HCT116 (cell line): Measurements from ENCODE around the gene IFI44. TPM values are rescaled to one million over a fixed set of nuclear protein-coding genes. Genes with fewer than 3 reads are reported as not detected.

Experiments used
- ATAC-seq: fragments of 200-7000 bp; cut with Tn5 transposase; 2 replicates; pipeline ENCODE4 v1.9.1; 2020; ENCODE audit warnings: mild to moderate bottlenecking, moderate library complexity
- BruUV-seq: library from RNA; stranded (reverse); fragments of 400-500 nt; replicated peaks from 2 replicates; lab custom pipeline; 2021; lab: Mats Ljungman, UMichigan
- CTCF ChIA-PET: fragments of 300-600 bp; sonication (Branson Sonifier 250); formaldehyde crosslinking; loops from one replicate; lab custom pipeline; 2021; ENCODE audit warnings: antibody characterized with exemption; lab: Charles Lee
- POLR2A ChIA-PET: fragments of 300-600, 350-600 bp; sonication (Branson Sonifier 250); formaldehyde crosslinking; loops from one replicate; lab custom pipeline; 2021; ENCODE audit warnings: antibody characterized with exemption; lab: Charles Lee
- RAD21 ChIA-PET, 2 experiments: fragments of 300-600 bp; sonication (Branson Sonifier 250); formaldehyde crosslinking; loops; one replicate each; lab custom pipeline; 2023; ENCODE audit warnings: low total read pairs in 2 of 2; ENCODE audit not compliant: uncharacterized antibody in 2 of 2, unreplicated experiment in 2 of 2, low non-redundant PET in 1 of 2; lab: Charles Lee
- DNase-seq: peaks from one replicate; pipeline ENCODE4 v3.0.0-alpha.2; 2010; ENCODE audit warnings: low read depth, low spot score
- H2AFZ ChIP-seq: fragments of 200-600 bp; shearing (Covaris generic), sonication (generic); 2 replicates; pipeline ENCODE4 v1.6.1; 2017; ENCODE audit warnings: low read depth, mixed run types, mixed read lengths, antibody characterized with exemption, low read length; ENCODE audit not compliant: poor library complexity, severe bottlenecking
- H3K27ac ChIP-seq: 2 replicates; pipeline ENCODE4 v1.5.1; 2012; ENCODE audit warnings: low read depth, low read length
- H3K27me3 ChIP-seq: fragments of 200-600 bp; sonication (generic); 2 replicates; pipeline ENCODE4 v1.6.1; 2016; ENCODE audit warnings: mixed run types, low read length, mixed read lengths; ENCODE audit not compliant: insufficient read depth
- H3K36me3 ChIP-seq, 2 experiments: fragments of 200-500 bp in 1 of 2; fragments of 200-600 bp in 1 of 2; sonication (Bioruptor generic) in 1 of 2; sonication (generic) in 1 of 2; 2 replicates each; pipeline versions ENCODE4 v1.5.1 to v1.6.1; 2014 to 2016; ENCODE audit warnings: low read length in 2 of 2, inconsistent platforms in 1 of 2, mixed read lengths in 1 of 2, mixed run types in 1 of 2; ENCODE audit not compliant: insufficient read depth in 2 of 2, control insufficient read depth in 1 of 2
- H3K4me1 ChIP-seq, 2 experiments: fragments of 200-600 bp in 1 of 2; sonication (generic) in 1 of 2; 2 replicates each; pipeline versions ENCODE4 v1.5.1 to v1.6.1; 2012 to 2017; ENCODE audit warnings: low read length in 2 of 2, inconsistent platforms in 1 of 2, mild to moderate bottlenecking in 1 of 2, mixed read lengths in 1 of 2, mixed run types in 1 of 2, moderate library complexity in 1 of 2; ENCODE audit not compliant: insufficient read depth in 2 of 2, control insufficient read depth in 1 of 2
- H3K4me2 ChIP-seq: fragments of 200-600 bp; sonication (generic); 2 replicates; pipeline ENCODE4 v1.6.1; 2017; ENCODE audit warnings: mixed run types, low read length, mixed read lengths
- H3K4me3 ChIP-seq, 2 experiments: fragments of 200-600 bp in 1 of 2; sonication (generic) in 1 of 2; replicated peaks in 1 of 2; 2 replicates each; pipeline ENCODE4 v1.5.1; 2011 to 2016; ENCODE audit warnings: low read length in 2 of 2, control low read depth in 1 of 2, low read depth in 1 of 2, mild to moderate bottlenecking in 1 of 2, mixed read lengths in 1 of 2, mixed run types in 1 of 2
- H3K79me2 ChIP-seq: fragments of 200-600 bp; sonication (generic); 2 replicates; pipeline ENCODE4 v1.6.1; 2017; ENCODE audit warnings: mild to moderate bottlenecking, mixed run types, low read length, moderate library complexity, mixed read lengths; ENCODE audit not compliant: insufficient read depth
- H3K9ac ChIP-seq: fragments of 200-600 bp; sonication (generic); 2 replicates; pipeline ENCODE4 v1.6.1; 2016; ENCODE audit warnings: low read length, mixed read lengths
- H3K9me2 ChIP-seq: fragments of 200-600 bp; sonication (generic), shearing (Covaris generic); 2 replicates; pipeline ENCODE4 v1.6.1; 2017; ENCODE audit warnings: mixed run types, mild to moderate bottlenecking, moderate library complexity; ENCODE audit not compliant: insufficient read depth
- H3K9me3 ChIP-seq, 2 experiments: fragments of 200-500 bp in 1 of 2; fragments of 200-600 bp in 1 of 2; sonication (Bioruptor generic) in 1 of 2; sonication (generic) in 1 of 2; 2 replicates each; pipeline ENCODE4 v1.6.1; 2014 to 2017; ENCODE audit warnings: low read length in 2 of 2, mixed read lengths in 2 of 2, inconsistent platforms in 1 of 2, low read depth in 1 of 2, mild to moderate bottlenecking in 1 of 2, mixed run types in 1 of 2, moderate library complexity in 1 of 2; ENCODE audit not compliant: control insufficient read depth in 1 of 2, insufficient read depth in 1 of 2
- H4K20me1 ChIP-seq: fragments of 200-600 bp; sonication (generic), shearing (Covaris generic); 2 replicates; pipeline ENCODE4 v1.6.1; 2017; ENCODE audit warnings: mixed run types, mild to moderate bottlenecking, moderate library complexity; ENCODE audit not compliant: insufficient read depth
- CBX3 ChIP-seq: IDR thresholded peaks from 2 replicates; pipeline ENCODE4 v1.6.1; 2012; ENCODE audit warnings: low read depth
- CEBPB ChIP-seq: IDR thresholded peaks from 2 replicates; pipeline ENCODE4 v1.6.1; 2012; ENCODE audit warnings: low read depth
- EGR1 ChIP-seq: IDR thresholded peaks from 2 replicates; pipeline ENCODE4 v1.6.1; 2012; ENCODE audit warnings: low read depth
- ELF1 ChIP-seq: IDR thresholded peaks from 2 replicates; pipeline ENCODE4 v1.6.1; 2012; ENCODE audit warnings: low read depth, borderline replicate concordance
- EZH2phosphoT487 ChIP-seq: fragments of 200-600 bp; IDR thresholded peaks from 2 replicates; pipeline ENCODE4 v1.6.1; 2018; ENCODE audit warnings: antibody characterized with exemption, borderline replicate concordance
- JUND ChIP-seq: IDR thresholded peaks from 2 replicates; pipeline ENCODE4 v1.6.1; 2012
- POLR2A ChIP-seq: IDR thresholded peaks from 2 replicates; pipeline ENCODE4 v1.7.0; 2011; ENCODE audit warnings: borderline replicate concordance; ENCODE audit not compliant: insufficient read depth, insufficient read length; ENCODE audit errors: extremely low read depth
- SIN3A ChIP-seq: IDR thresholded peaks from 2 replicates; pipeline ENCODE4 v1.6.1; 2012; ENCODE audit warnings: low read depth
- SP1 ChIP-seq: IDR thresholded peaks from 2 replicates; pipeline ENCODE4 v1.6.1; 2012; ENCODE audit warnings: low read depth
- SRF ChIP-seq: IDR thresholded peaks from 2 replicates; pipeline ENCODE4 v1.6.1; 2012; ENCODE audit warnings: low read depth
- ZFX ChIP-seq: fragments of 450-650 bp; IDR thresholded peaks from 2 replicates; pipeline ENCODE4 v1.6.1; 2017
- intact Hi-C: fragments of 100-400 bp; cut with micrococcal nuclease; formaldehyde crosslinking; loops from 2 replicates; pipeline ENCODE4 v1.10.0; 2022
- total RNA-seq: library from RNA; stranded (reverse); gene quantifications from one replicate; pipeline ENCODE4 v1.2.1, GENCODE V29; 2021; ENCODE audit not compliant: unreplicated experiment
- TF ChIP-seq, protein P1 (sequence below): IDR thresholded peaks from 2 replicates; pipeline ENCODE4 v1.6.1; 2012; ENCODE audit warnings: low read depth
- TF ChIP-seq, protein P2 (sequence below): IDR thresholded peaks from 2 replicates; pipeline ENCODE4 v1.6.1; 2012

IFI44 gene
- total RNA-seq, 1 experiment from 2014 or later: 0.66 TPM

DNA sequence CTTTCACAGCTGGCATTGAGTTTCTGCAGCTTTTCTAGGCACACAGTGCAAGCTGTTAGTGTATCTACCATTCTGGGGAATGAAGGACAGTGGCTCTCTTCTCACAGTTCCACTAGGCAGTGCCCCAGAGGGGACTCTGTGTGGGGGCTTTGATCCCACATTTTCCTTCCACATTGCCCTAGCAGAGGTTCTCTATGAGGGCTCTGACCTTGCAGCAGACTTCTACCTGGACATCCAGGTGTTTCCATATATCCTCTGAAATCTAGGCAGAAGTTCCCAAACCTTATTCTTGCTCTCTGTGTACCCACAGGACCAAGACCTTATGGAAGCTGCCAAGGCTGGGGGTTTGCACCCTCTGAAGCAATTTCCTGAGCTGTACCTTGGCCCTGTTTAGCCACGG is 2.4 kb upstream of the IFI44 start:
- ChIA-PET POLR2A (no interaction called here), CTCF (no interaction called here)
- H3K4me1 ChIP-seq: no peaks in the 10 kb centered on the region
- TF ChIP-seq, protein P1, sequence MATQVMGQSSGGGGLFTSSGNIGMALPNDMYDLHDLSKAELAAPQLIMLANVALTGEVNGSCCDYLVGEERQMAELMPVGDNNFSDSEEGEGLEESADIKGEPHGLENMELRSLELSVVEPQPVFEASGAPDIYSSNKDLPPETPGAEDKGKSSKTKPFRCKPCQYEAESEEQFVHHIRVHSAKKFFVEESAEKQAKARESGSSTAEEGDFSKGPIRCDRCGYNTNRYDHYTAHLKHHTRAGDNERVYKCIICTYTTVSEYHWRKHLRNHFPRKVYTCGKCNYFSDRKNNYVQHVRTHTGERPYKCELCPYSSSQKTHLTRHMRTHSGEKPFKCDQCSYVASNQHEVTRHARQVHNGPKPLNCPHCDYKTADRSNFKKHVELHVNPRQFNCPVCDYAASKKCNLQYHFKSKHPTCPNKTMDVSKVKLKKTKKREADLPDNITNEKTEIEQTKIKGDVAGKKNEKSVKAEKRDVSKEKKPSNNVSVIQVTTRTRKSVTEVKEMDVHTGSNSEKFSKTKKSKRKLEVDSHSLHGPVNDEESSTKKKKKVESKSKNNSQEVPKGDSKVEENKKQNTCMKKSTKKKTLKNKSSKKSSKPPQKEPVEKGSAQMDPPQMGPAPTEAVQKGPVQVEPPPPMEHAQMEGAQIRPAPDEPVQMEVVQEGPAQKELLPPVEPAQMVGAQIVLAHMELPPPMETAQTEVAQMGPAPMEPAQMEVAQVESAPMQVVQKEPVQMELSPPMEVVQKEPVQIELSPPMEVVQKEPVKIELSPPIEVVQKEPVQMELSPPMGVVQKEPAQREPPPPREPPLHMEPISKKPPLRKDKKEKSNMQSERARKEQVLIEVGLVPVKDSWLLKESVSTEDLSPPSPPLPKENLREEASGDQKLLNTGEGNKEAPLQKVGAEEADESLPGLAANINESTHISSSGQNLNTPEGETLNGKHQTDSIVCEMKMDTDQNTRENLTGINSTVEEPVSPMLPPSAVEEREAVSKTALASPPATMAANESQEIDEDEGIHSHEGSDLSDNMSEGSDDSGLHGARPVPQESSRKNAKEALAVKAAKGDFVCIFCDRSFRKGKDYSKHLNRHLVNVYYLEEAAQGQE: no peak
- TF ChIP-seq EGR1 (no peak), SP1 (no peak), SIN3A (no peak), ELF1 (no peak), EZH2phosphoT487 (no peak), SRF (no peak), CEBPB (no peak), ZFX (no peak), JUND (no peak), POLR2A (no peak), CBX3 (no peak)
- TF ChIP-seq, protein P2, sequence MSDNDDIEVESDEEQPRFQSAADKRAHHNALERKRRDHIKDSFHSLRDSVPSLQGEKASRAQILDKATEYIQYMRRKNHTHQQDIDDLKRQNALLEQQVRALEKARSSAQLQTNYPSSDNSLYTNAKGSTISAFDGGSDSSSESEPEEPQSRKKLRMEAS: no peak
- TF ChIP-seq, all 23 proteins: peak for 0
- Histone ChIP-seq H3K36me3 (no peaks in the 10 kb centered on the region), H3K4me2 (no peak overlapping the region), H3K9me3 (no peaks in the 10 kb centered on the region), H3K9ac (no peak overlapping the region), H3K4me3 (no peak overlapping the region), H3K9me2 (no peaks in the 10 kb centered on the region), H2AFZ (no peak overlapping the region), H3K79me2 (no peaks in the 10 kb centered on the region), H3K27ac (no peak overlapping the region), H3K27me3 (no peaks in the 10 kb centered on the region), H4K20me1 (no peaks in the 10 kb centered on the region)
- no peak for DNase-seq
- BruUV-seq: no TSS peak
- RAD21 ChIA-PET: no interaction called here
- intact Hi-C loops: no loop called here
- no peak for ATAC-seq
